ENCODE data around the gene ZNF337. TPM values are rescaled to one million over a fixed set of nuclear protein-coding genes. Genes with fewer than 3 reads are reported as not detected.

Gene ZNF337
- total and polyA plus RNA-seq, 4 donors, result 1.1 to 5.9 (median 3.2) TPM

GRCh38 chr20:25675161-25675560, 21.5 kb downstream of the ZNF337 start (continued):
- TF ChIP-seq JUND (IDR thresholded peaks at IDR 0.05) (no peak), ATF3 (IDR thresholded peaks at IDR 0.05) (no peak), RXRA (IDR thresholded peaks at IDR 0.05) (no peak), FOXA1 (IDR thresholded peaks at IDR 0.05) (no peak), HNF4A (conservative IDR thresholded peaks at IDR 0.05) (no peak), SP1 (IDR thresholded peaks at IDR 0.05) (no peak), FOXA2 (IDR thresholded peaks at IDR 0.05) (no peak), NR2F2 (IDR thresholded peaks at IDR 0.05) (no peak), TAF1 (conservative IDR thresholded peaks at IDR 0.05) (no peak), EGR1 (IDR thresholded peaks at IDR 0.05; ENCODE audit: low read depth in 2 of 2) (no peak), GABPA (IDR thresholded peaks at IDR 0.05 in 1 of 2, conservative IDR thresholded peaks at IDR 0.05 in 1 of 2) (no peak), YY1 (IDR thresholded peaks at IDR 0.05) (no peak), HNF4G (IDR thresholded peaks at IDR 0.05) (no peak)

- no peak overlapping the region for H3K4me3 ChIP-seq (ENCODE audit: low read depth in 1 of 3, low read length in 3 of 3)
- H3K36me3 ChIP-seq (ENCODE audit: control insufficient read depth in 4 of 4, insufficient read depth in 3 of 4, low read depth in 1 of 4, low read length in 3 of 4), result peaks cover 4 to 44% (median 32%) of the 10 kb centered on the region in 4 donors
- H3K27me3 ChIP-seq (ENCODE audit: control insufficient read depth in 4 of 4, insufficient read depth in 4 of 4, low read length in 3 of 4), result no peaks in the 10 kb centered on the region
- DNase-seq (ENCODE audit: low spot score), result no peak
- H3K27ac ChIP-seq (ENCODE audit: low read depth in 1 of 2, low read length in 2 of 2), result no peak overlapping the region
- H3K9ac ChIP-seq (ENCODE audit: low read depth in 1 of 2, low read length in 2 of 2), result no peak overlapping the region
- no peaks in the 10 kb centered on the region for H3K9me3 ChIP-seq (ENCODE audit: control insufficient read depth in 4 of 4, low read length in 3 of 4)
- 92% methylated on average over 4 of the region's 4 CpGs for WGBS
- H3K4me1 ChIP-seq (ENCODE audit: control insufficient read depth in 4 of 4, insufficient read depth in 4 of 4, low read length in 3 of 4), result no peaks in the 10 kb centered on the region
- no peak for TF ChIP-seq HNF4G (IDR thresholded peaks at IDR 0.05)
- TF ChIP-seq ZBTB33 (IDR thresholded peaks at IDR 0.05), result no peak
- no peak for TF ChIP-seq GABPA (IDR thresholded peaks at IDR 0.05 in 1 of 2, conservative IDR thresholded peaks at IDR 0.05 in 1 of 2)
- no peak for TF ChIP-seq RAD21 (IDR thresholded peaks at IDR 0.05)
- no peak for TF ChIP-seq NR2F2 (IDR thresholded peaks at IDR 0.05)
- no peak for TF ChIP-seq TAF1 (conservative IDR thresholded peaks at IDR 0.05)
- TF ChIP-seq ATF3 (IDR thresholded peaks at IDR 0.05), result no peak
- no peak for TF ChIP-seq SP1 (IDR thresholded peaks at IDR 0.05)
- TF ChIP-seq EGR1 (IDR thresholded peaks at IDR 0.05; ENCODE audit: low read depth in 2 of 2), result no peak
- no peak for TF ChIP-seq FOXA2 (IDR thresholded peaks at IDR 0.05)
- TF ChIP-seq MAX (IDR thresholded peaks at IDR 0.05), result no peak
- no peak for TF ChIP-seq HNF4A (conservative IDR thresholded peaks at IDR 0.05)
- TF ChIP-seq YY1 (IDR thresholded peaks at IDR 0.05), result no peak
- TF ChIP-seq FOXA1 (IDR thresholded peaks at IDR 0.05), result no peak
- TF ChIP-seq REST (IDR thresholded peaks at IDR 0.05), result no peak
- TF ChIP-seq RXRA (IDR thresholded peaks at IDR 0.05), result no peak
- no peak for TF ChIP-seq CTCF (IDR thresholded peaks at IDR 0.05; ENCODE audit: low read depth, low read length, missing input control)
- TF ChIP-seq JUND (IDR thresholded peaks at IDR 0.05), result no peak
These were observed 23.9 kb downstream of the ZNF337 start for GRCh38 chr20:25672659-25673235.
